Thyroid gland (tissue), 4 donors: ENCODE measurements around the gene ADM2. TPM values are rescaled to one million over a fixed set of nuclear protein-coding genes. Genes with fewer than 3 reads are reported as not detected.
A peak's percentile ranks its signal among the peaks of the same experiment; 100 is the strongest.

Experiments used
- DNase-seq, 2 donors: peaks; one replicate each; pipeline ENCODE4 v3.0.0-alpha.2; 2019
- H3K27ac ChIP-seq, 3 donors: fragments of 200-600 bp; sonication (generic); 1 replicate in 2 of 3; 2 replicates in 1 of 3; pipeline ENCODE4 v1.5.1; 2016 to 2019; ENCODE audit warnings: mild to moderate bottlenecking in 1 of 3, moderate library complexity in 1 of 3
- H3K27me3 ChIP-seq: fragments of 200-600 bp; sonication (generic); one replicate; pipeline ENCODE4 v1.5.1; 2019
- H3K36me3 ChIP-seq, 2 donors: fragments of 200-600 bp; sonication (generic); one replicate each; pipeline ENCODE4 v1.5.1; 2016 to 2019
- H3K4me1 ChIP-seq, 2 donors: fragments of 200-600 bp; sonication (generic); one replicate each; pipeline ENCODE4 v1.5.1; 2017 to 2019
- H3K4me3 ChIP-seq, 3 donors: fragments of 200-600 bp; sonication (generic); replicated peaks in 1 of 3; 1 replicate in 2 of 3; 2 replicates in 1 of 3; pipeline ENCODE4 v1.5.1; 2016; ENCODE audit warnings: mild to moderate bottlenecking in 1 of 3
- H3K9me3 ChIP-seq: fragments of 200-600 bp; sonication (generic); one replicate; pipeline ENCODE4 v1.5.1; 2017
- CTCF ChIP-seq, 6 experiments: fragments of 200-600 bp in 3 of 6; fragments of 450-650 bp in 3 of 6; sonication (generic) in 3 of 6; IDR thresholded peaks; one replicate each; pipeline ENCODE4 v1.5.1; 2016 to 2019; ENCODE audit warnings: antibody characterized with exemption in 6 of 6, mild to moderate bottlenecking in 2 of 6, inconsistent platforms in 1 of 6, moderate library complexity in 1 of 6
- POLR2A ChIP-seq, 2 donors: fragments of 450-650 bp; IDR thresholded peaks; one replicate each; pipeline ENCODE4 v1.6.1; 2017; ENCODE audit warnings: antibody characterized with exemption in 2 of 2, mild to moderate bottlenecking in 2 of 2, moderate library complexity in 1 of 2
- WGBS, 2 donors: methylation state at CpG; one replicate each; pipeline ENCODE4 v1.1.5; 2017; 5-methylcytosine and 5-hydroxymethylcytosine counted together
- intact Hi-C: fragments of 100-400 bp; cut with DNase I; formaldehyde crosslinking; loops from one replicate; pipeline ENCODE4 v1.15.1; 2023
- total RNA-seq, 4 donors: library from RNA; depleted of rRNA; stranded (reverse); fragments of >200 nt; gene quantifications; one replicate each; pipeline ENCODE4 v1.2.3, GENCODE V29; 2016

The ADM2 gene
- total RNA-seq, 4 donors from 2014 or later, result 5.2 to 23.5 (median 6.6) TPM

GRCh38 chr22:50455201-50455600, 26.1 kb upstream of the ADM2 start:
- no peak for DNase-seq
- no peaks in the 10 kb centered on the region for H3K27me3 ChIP-seq
- peak overlapping the region; percentile 58 to 74 (median 69) for H3K27ac ChIP-seq
- no peak overlapping the region for H3K4me3 ChIP-seq
- TF ChIP-seq CTCF (IDR thresholded peaks at IDR 0.05), result no peak
- TF ChIP-seq POLR2A (IDR thresholded peaks at IDR 0.05), result no peak
- intact Hi-C loops, result no loop called here
- 86 to 100% methylated on average over 2 to 11 of the region's 18 CpGs for WGBS, 2 donors
- H3K36me3 ChIP-seq, result peaks cover 53 to 64% of the 10 kb centered on the region in 2 donors
- H3K4me1 ChIP-seq, result peaks cover 18 to 24% of the 10 kb centered on the region in 2 donors
- H3K9me3 ChIP-seq, result no peaks in the 10 kb centered on the region

- H3K27me3 ChIP-seq, result no peaks in the 10 kb centered on the region
- peak; percentile 88 to 90 for DNase-seq
- H3K4me1 ChIP-seq, result peaks cover 18 to 24% of the 10 kb centered on the region in 2 donors
- no peak for TF ChIP-seq CTCF (IDR thresholded peaks at IDR 0.05)
- peak in 1 of 2 donors; percentile 16 for TF ChIP-seq POLR2A (IDR thresholded peaks at IDR 0.05)
- intact Hi-C loops, result no loop called here
- peak overlapping the region; percentile 58 to 74 (median 69) for H3K27ac ChIP-seq
- no peaks in the 10 kb centered on the region for H3K9me3 ChIP-seq
- peaks cover 62 to 68% of the 10 kb centered on the region in 2 donors for H3K36me3 ChIP-seq
- H3K4me3 ChIP-seq, result no peak overlapping the region
- WGBS, 2 donors, result 40 to 58% methylated on average over 1 to 7 of the region's 11 CpGs
These were observed 25.3 kb upstream of the ADM2 start for GRCh38 chr22:50456026-50456425.

GRCh38 chr22:50456466-50457234, 24.7 kb upstream of the ADM2 start:
- peaks cover 68 to 75% of the 10 kb centered on the region in 2 donors for H3K36me3 ChIP-seq
- TF ChIP-seq CTCF (IDR thresholded peaks at IDR 0.05) (peak in 2 of 6 experiments; percentile 9 to 10), POLR2A (IDR thresholded peaks at IDR 0.05) (peak in 1 of 2 donors; percentile 19)
- H3K27me3 ChIP-seq, result no peaks in the 10 kb centered on the region
- 70 to 77% methylated on average over 14 to 19 of the region's 34 CpGs for WGBS, 2 donors
- no peak overlapping the region for H3K4me3 ChIP-seq
- peak overlapping the region; percentile 63 to 74 (median 69) for H3K27ac ChIP-seq
- intact Hi-C loops, result no loop called here
- peak; percentile 98 for DNase-seq
- no peaks in the 10 kb centered on the region for H3K9me3 ChIP-seq
- peaks cover 18 to 24% of the 10 kb centered on the region in 2 donors for H3K4me1 ChIP-seq

GRCh38 chr22:50459016-50459415, 22.3 kb upstream of the ADM2 start:
- DNase-seq, result no peak
- Histone ChIP-seq H3K4me1 (peaks cover 18 to 24% of the 10 kb centered on the region in 2 donors), H3K4me3 (no peak overlapping the region), H3K36me3 (peaks cover 83 to 91% of the 10 kb centered on the region in 2 donors), H3K27me3 (no peaks in the 10 kb centered on the region), H3K27ac (no peak overlapping the region), H3K9me3 (no peaks in the 10 kb centered on the region)
- WGBS, 2 donors, result 93 to 96% methylated on average over 18 to 19 of the region's 22 CpGs
- TF ChIP-seq CTCF (IDR thresholded peaks at IDR 0.05), result no peak
- no peak for TF ChIP-seq POLR2A (IDR thresholded peaks at IDR 0.05)
- intact Hi-C loops, result no loop called here

DNA sequence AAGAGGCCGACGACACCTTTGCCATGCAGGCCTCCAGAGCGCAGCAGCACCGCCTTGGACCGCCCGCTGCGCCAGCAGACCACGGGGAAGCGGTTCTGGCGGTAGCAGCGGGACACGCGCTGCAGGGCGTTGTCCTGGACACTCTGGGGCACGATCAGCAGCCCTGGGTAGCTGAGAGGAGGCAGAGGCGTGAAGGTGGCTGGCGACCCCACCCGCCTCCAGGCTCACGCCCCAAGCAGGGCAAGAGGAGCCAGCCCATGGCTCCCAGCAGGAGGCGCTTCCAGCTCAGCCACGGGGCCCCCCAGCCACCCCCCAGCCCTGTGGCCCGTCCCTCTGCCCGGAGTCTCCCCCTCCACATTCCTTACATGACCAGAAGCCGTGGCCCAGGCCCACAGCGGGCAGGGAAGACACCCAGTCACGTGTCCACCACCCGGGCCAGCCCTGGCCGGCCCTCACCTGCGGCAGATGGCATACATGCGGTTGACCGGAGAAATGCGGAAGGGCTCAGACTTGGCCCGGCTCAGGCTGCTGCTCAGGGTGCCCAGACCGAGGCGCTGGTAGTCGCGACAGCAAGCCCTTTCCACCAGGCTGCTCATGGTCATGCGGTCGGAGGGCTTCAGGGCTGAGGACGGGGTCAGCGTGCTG, 21.7 kb upstream of the ADM2 start:
- Histone ChIP-seq H3K4me1 (peaks cover 18 to 24% of the 10 kb centered on the region in 2 donors), H3K27me3 (no peaks in the 10 kb centered on the region), H3K9me3 (no peaks in the 10 kb centered on the region), H3K36me3 (peaks cover 83 to 91% of the 10 kb centered on the region in 2 donors), H3K27ac (no peak overlapping the region), H3K4me3 (no peak overlapping the region)
- intact Hi-C loops, result no loop called here
- WGBS, 2 donors, result 96 to 99% methylated on average over 12 to 35 of the region's 41 CpGs
- DNase-seq, result no peak
- no peak for TF ChIP-seq POLR2A (IDR thresholded peaks at IDR 0.05)
- no peak for TF ChIP-seq CTCF (IDR thresholded peaks at IDR 0.05)
